GM12891 (cell line): Measurements from ENCODE around the gene CNPY1.
"Not testable (repeated sequence)": the region's sequence is repeated elsewhere in the genome, so short reads cannot be mapped to it uniquely, and the experiment has no call there.

Experiments
- DNase-seq: peaks from one replicate; pipeline ENCODE4 v3.0.0; 2011; ENCODE audit warnings: low spot score; ENCODE audit not compliant: insufficient read length
- FAIRE-seq: peaks from 2 replicates; lab custom pipeline; 2011; peaks lifted over from hg19 to GRCh38; lab: Jason Lieb, UNC
- PAX5 ChIP-seq: IDR thresholded peaks from 2 replicates; pipeline ENCODE4 v1.6.1; 2011; ENCODE audit warnings: low read length, moderate library complexity, mild to moderate bottlenecking; ENCODE audit not compliant: insufficient read depth, severe bottlenecking
- POLR2A ChIP-seq: IDR thresholded peaks from 2 replicates; pipeline ENCODE4 v1.6.1; 2011; ENCODE audit warnings: low read depth, low read length, control low read depth
- POLR2AphosphoS5 ChIP-seq: IDR thresholded peaks from 2 replicates; pipeline ENCODE4 v1.6.1; 2011; ENCODE audit warnings: low read depth, low read length, control low read depth
- POU2F2 ChIP-seq: IDR thresholded peaks from 2 replicates; pipeline ENCODE4 v1.6.1; 2011; ENCODE audit warnings: low read depth, mild to moderate bottlenecking, control low read depth, low read length, moderate library complexity
- SPI1 ChIP-seq: IDR thresholded peaks from 2 replicates; pipeline ENCODE4 v1.6.1; 2011; ENCODE audit warnings: low read depth, low read length, control low read depth
- TAF1 ChIP-seq: IDR thresholded peaks from 2 replicates; pipeline ENCODE4 v1.6.1; 2011; ENCODE audit warnings: low read depth, low read length, control low read depth

The CNPY1 gene

DNA sequence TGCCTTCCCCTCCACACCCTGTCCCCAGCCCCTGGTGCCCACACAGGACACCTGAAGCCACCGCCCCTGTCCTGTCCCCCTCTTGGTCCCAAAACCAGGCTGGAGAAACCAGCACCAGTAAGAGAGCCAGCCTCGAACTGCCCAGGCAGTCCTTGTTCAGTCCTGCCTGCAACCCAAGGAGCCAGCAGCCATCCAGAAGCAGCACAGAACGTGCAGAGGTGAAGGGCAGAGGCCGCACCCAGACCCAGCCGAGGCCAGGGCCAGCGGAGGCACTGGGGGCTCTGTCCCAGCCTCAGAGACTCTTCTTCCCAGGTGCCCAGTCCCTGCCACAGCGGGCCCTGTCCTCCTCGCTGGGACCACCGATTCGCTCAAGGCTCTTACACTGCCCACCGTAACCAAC lies 23.3 kb upstream of the CNPY1 start:
- TF ChIP-seq POLR2A (no peak), POLR2AphosphoS5 (no peak), PAX5 (no peak), POU2F2 (no peak), SPI1 (no peak), TAF1 (no peak)
- DNase-seq (no peak), FAIRE-seq (no peak)

DNA sequence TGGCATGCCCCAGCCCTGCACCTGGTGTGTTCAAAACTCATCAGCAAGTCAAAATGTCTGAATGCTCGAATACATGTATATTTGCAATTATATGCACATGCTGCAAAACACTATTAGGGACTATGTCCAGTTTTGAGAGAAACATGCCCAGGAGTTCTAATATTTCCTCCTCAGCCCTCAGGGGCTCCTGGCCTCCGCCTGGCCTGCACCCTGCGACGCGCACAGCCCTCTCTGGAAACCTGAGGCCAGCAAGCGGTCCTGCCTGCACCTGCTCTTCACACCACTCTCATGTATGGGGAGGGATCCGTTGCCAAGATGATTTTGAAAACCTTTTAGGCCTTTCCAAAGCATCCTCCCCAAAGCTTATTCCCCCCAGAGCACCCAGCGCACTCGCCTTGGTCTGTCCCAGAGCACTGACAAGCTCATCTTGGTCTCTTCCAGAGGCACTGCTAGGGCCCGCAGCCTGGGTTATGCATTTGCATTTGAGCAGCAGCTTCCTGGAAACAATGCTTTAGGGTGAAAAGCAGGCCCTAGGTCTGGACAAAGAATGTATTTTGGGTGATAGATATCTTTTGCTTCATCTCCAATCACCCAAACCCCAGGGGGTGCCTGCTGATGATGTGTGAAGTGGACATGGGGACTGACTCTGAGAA lies 22.6 kb upstream of the CNPY1 start:
- TF ChIP-seq SPI1, result no peak
- no peak for TF ChIP-seq POLR2A
- no peak for TF ChIP-seq POLR2AphosphoS5
- no peak for TF ChIP-seq POU2F2
- no peak for TF ChIP-seq TAF1
- TF ChIP-seq PAX5, result no peak
- FAIRE-seq (no peak), DNase-seq (no peak)

DNA sequence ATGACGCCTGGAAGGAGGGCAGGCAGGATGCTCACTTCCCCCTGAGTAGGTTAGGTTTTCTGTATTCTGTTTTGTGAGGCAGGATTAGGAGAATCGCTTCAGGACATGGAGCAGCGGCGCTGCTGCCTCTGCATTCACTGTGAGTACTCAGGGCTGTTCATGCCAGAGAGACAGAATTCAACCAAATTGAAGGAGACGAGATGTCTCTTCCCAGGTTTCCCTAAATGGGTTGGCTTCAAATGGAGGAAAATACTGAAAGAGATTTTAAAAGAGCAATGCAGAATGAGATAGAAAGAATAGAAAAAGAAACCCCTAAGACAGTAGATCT lies 21.9 kb upstream of the CNPY1 start:
- no peak for DNase-seq
- FAIRE-seq, result no peak
- no peak for TF ChIP-seq TAF1
- no peak for TF ChIP-seq SPI1
- no peak for TF ChIP-seq POLR2AphosphoS5
- no peak for TF ChIP-seq POLR2A
- TF ChIP-seq PAX5, result no peak
- no peak for TF ChIP-seq POU2F2

DNA sequence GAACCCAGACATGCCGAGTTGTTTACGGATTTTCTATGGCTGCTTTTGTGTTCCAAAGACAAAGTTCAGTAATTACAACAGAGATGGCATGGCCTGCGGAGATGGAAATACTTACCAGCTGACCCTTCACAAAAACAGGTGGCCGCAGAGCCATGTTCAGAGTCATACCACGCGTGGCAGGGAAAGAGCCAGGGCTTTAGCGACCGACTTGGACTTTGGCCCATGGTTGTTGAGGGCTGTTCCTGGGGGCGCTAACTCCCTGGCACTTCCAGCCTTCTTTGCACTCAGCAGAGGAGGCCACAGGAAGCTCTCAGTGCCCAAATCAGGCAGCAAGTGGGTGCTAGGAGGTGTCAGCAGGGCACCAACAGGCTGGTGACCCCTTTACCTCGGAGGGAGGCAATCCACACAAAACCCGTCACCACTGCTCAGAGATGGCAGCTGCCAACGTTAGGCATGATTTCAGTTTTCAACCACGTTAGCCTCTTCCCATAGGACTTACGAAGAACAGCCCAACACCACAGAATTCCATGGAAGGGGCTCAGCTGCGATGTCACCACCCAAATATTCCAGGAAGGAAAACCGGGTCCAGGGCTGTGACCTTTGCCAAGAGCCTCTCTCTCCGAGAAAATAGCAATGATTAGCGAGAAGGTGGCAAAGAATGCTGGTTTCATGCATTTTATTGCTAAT lies 21.4 kb upstream of the CNPY1 start:
- TF ChIP-seq POLR2AphosphoS5 (no peak), TAF1 (no peak), POU2F2 (no peak), PAX5 (no peak), POLR2A (no peak), SPI1 (no peak)
- FAIRE-seq (no peak), DNase-seq (no peak)

DNA sequence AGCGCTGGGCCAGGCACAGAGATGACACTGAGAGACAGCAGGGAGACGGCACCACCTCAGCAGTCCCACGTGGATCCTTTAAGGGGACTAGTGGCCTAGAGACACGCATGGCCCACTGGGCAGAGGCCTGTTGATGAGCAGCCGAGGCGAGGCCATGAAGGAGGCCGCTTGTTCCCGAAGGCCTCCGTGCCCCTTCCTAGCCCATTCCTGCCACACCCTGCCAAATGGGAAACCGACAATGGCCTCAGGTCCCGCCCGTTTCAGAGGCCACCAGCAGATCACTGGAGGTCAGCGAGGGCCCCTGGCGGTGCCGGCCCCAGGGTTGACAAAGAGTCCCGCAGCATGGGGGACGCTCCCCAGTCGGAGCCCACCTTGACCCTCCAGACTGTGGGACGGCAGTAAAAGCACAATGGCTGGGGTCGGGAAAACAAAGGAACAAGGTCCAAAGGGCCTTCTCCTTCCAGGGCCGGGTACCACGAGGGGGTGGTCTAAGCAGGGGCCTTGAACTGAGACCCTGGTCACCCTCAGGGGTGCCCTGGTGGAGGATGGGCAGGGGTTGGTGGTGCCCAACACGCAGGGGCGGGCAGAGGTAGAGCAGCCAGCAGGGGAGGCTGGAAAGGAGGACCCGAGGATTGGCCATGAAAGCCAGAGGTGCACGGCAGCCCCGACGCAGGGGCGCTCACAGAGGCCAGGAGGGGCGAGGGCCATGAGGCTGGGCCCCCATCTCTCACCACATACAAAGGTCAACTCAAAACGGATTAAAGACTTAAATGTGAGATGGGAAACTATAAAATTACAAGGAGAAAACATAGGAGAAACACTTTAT lies 19.9 kb upstream of the CNPY1 start:
- FAIRE-seq, result no peak
- TF ChIP-seq POU2F2, result no peak
- no peak for TF ChIP-seq SPI1
- no peak for TF ChIP-seq PAX5
- no peak for TF ChIP-seq POLR2AphosphoS5
- no peak for TF ChIP-seq POLR2A
- TF ChIP-seq TAF1, result no peak

DNA sequence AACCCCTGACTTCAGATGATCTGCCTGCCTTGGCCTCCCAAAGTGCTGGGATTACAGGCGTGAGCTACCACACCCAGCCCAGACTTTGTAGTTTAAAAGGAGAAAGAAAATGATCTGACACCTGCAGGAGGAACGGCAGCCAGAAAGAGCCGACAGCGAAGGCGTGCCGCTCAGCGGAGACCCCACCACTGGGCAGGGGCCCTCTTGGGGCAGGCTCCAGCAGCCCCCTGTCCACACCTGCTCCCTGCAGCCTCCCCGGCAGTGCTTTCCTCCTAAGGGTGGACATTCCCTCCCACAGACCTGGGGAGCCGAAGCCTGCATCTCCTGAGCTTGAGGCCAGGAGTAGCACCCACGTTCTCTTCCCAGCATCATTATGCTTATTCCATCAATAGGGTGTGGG lies 19.2 kb upstream of the CNPY1 start:
- TF ChIP-seq POLR2AphosphoS5 (no peak), SPI1 (no peak), POLR2A (no peak), TAF1 (no peak), POU2F2 (no peak), PAX5 (no peak)
- no peak for DNase-seq
- FAIRE-seq, result no peak

More for the DNA sequence above, 19.9 kb upstream of the CNPY1 start:
- no peak for DNase-seq

DNA sequence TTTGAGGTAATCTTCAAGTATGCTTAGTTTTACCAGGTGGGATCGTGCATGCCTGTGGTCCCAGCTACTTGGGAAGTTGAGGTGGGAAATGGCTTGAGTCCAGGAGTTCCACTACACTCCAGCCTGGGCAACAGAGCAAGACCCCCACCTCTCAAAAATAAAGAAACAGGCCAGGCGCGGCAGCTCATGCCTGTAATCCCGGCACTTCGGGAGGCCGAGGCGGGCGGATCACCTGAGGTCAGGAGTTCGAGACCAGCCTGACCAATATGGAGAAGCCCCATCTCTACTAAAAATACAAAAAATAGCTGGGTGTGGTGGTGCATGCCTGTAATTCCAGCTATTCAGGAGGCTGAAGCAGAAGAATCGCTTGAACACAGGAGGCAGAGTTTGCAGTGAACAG lies 16.6 kb upstream of the CNPY1 start:
- not testable (repeated sequence) for FAIRE-seq, DNase-seq

DNA sequence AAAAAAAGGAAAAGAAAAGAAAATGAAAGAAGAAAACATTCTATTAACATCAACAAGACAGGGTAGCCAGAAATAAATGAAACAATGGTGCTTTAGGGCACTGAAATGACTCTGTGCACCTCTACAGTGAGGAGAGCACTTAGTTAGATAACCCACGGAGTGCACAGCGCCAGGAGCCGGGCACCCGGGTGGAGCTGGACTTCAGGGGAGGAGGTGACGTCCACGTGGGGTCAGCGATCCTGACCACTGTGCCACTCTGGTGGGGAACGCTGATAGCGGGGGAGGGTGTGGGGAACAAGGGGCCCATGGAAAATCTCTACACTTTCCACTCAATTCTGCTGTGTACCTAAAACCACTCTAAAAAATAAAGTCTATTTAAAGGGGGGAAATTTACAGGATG lies 15.7 kb upstream of the CNPY1 start:
- TF ChIP-seq POLR2AphosphoS5 (no peak), SPI1 (no peak), TAF1 (no peak), PAX5 (no peak), POLR2A (no peak), POU2F2 (no peak)
- FAIRE-seq, result no peak
- no peak for DNase-seq

DNA sequence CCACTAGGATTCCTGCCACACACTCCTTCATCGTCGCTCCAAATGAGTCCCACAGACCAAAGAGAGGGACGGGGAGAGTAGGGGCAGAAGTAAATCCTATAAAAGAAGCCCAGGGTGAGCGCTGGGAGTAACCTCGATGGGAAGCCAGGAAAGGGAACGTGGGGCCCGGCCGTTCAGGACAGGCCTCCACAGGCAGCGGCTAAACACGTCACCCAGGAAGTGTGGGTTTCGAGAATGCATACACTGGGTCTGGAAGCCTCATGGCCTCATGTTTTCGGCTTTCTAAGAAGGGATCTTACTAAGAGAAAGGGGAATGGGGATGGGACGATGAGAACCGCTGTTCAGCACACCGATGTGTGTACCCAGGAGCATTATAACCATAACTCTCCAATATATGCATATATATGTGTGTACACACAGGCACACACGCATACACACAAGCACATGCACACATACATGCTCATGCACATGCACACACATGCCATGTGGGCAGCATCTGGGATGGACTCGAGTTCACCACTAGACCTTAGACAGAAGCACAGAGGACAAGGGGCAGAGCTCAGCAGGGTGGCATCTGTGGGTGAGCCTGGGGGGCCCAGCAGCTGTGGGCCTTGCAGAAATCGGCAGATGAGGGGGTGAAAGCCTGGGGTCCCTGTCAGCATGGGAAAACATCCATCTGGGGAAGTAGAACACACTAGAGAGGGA lies 14.8 kb upstream of the CNPY1 start:
- no peak for TF ChIP-seq POLR2AphosphoS5
- no peak for TF ChIP-seq PAX5
- TF ChIP-seq SPI1, result no peak
- TF ChIP-seq TAF1, result no peak
- no peak for TF ChIP-seq POLR2A
- TF ChIP-seq POU2F2, result no peak
- no peak for DNase-seq
- no peak for FAIRE-seq
